LNCAP (cell line): ENCODE measurements around the gene GPR37L1.

Experiments used
- TF ChIP-seq, protein P1 (sequence below): fragments of 450-650 bp; IDR thresholded peaks from 2 replicates; pipeline ENCODE4 v1.5.1; 2017; ENCODE audit warnings: mild to moderate bottlenecking

Gene GPR37L1

DNA sequence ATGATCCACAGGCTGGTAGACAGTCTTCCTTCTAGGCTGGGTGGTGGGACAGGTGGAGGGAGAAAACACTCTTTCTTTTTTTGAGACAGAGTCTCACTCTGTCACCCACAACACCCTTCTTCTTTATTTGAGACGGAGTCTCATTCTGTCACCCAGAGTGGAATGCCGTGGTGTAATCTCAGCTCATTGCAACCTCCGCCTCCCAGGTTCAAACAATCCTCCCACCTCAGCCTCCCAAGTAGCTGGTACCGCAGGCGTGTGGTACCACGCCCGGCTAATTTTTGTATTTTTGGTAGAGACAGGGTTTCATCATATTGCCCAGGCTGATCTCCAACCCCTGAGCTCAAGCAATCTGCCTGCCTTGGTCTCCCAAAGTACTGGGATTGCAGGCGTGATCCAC is 2.9 kb downstream of the GPR37L1 start:
- TF ChIP-seq, protein P1, sequence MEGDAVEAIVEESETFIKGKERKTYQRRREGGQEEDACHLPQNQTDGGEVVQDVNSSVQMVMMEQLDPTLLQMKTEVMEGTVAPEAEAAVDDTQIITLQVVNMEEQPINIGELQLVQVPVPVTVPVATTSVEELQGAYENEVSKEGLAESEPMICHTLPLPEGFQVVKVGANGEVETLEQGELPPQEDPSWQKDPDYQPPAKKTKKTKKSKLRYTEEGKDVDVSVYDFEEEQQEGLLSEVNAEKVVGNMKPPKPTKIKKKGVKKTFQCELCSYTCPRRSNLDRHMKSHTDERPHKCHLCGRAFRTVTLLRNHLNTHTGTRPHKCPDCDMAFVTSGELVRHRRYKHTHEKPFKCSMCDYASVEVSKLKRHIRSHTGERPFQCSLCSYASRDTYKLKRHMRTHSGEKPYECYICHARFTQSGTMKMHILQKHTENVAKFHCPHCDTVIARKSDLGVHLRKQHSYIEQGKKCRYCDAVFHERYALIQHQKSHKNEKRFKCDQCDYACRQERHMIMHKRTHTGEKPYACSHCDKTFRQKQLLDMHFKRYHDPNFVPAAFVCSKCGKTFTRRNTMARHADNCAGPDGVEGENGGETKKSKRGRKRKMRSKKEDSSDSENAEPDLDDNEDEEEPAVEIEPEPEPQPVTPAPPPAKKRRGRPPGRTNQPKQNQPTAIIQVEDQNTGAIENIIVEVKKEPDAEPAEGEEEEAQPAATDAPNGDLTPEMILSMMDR: no peak

GRCh38 chr1:202126426-202126825 is 3.7 kb downstream of the GPR37L1 start:
- TF ChIP-seq, protein P1: no peak

DNA sequence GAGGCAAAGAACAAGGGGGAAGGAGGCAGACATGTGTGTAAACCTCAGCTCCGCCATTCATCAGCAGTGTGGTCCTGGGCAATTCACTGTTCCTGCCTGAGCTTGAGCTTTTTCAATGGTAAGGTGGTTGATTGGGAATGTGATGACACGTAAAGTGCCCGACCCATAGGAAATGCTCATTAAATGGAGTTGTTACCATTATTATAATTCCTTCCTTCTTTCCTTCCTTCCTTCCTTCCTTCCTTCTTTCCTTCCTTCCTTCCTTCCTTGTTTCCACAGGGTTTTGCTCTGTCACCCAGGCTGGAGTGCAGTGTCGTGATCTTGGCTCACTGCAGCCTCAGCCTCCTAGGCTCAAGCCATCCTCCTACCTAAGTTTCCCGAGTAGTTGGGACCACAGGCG is 4.3 kb downstream of the GPR37L1 start:
- TF ChIP-seq, protein P1: no peak

DNA sequence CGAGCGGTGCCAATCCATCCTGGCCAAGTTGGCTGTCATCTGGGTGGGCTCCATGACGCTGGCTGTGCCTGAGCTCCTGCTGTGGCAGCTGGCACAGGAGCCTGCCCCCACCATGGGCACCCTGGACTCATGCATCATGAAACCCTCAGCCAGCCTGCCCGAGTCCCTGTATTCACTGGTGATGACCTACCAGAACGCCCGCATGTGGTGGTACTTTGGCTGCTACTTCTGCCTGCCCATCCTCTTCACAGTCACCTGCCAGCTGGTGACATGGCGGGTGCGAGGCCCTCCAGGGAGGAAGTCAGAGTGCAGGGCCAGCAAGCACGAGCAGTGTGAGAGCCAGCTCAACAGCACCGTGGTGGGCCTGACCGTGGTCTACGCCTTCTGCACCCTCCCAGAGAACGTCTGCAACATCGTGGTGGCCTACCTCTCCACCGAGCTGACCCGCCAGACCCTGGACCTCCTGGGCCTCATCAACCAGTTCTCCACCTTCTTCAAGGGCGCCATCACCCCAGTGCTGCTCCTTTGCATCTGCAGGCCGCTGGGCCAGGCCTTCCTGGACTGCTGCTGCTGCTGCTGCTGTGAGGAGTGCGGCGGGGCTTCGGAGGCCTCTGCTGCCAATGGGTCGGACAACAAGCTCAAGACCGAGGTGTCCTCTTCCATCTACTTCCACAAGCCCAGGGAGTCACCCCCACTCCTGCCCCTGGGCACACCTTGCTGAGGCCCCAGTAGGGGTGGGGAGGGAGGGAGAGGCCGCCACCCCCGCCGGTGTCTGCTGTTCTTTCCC is 5.3 kb downstream of the GPR37L1 start:
- TF ChIP-seq, protein P1: no peak

GRCh38 chr1:202129453-202130296 is 7.0 kb downstream of the GPR37L1 start:
- TF ChIP-seq, protein P1: no peak

DNA sequence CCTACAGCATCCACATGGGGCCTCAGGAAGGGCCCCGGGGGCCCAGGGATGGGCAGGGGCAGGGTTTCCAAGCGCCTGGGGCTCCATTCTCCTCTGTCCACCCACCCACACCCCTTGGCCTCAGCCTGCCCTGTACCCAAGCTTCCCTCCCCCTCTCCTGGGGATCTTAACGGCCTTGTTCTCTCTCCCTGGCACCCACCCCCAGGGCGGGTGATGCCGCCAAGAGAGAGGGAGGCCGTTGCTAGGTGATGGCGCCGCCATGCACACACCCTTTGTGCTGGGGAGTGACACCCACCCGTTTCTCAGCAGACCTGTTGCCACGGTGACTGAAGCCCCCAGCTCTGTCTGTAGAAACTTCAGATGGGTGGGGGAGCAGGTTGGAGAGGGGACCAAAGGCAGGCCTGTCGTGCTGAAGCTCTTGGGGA is 7.6 kb downstream of the GPR37L1 start:
- TF ChIP-seq, protein P1: no peak

DNA sequence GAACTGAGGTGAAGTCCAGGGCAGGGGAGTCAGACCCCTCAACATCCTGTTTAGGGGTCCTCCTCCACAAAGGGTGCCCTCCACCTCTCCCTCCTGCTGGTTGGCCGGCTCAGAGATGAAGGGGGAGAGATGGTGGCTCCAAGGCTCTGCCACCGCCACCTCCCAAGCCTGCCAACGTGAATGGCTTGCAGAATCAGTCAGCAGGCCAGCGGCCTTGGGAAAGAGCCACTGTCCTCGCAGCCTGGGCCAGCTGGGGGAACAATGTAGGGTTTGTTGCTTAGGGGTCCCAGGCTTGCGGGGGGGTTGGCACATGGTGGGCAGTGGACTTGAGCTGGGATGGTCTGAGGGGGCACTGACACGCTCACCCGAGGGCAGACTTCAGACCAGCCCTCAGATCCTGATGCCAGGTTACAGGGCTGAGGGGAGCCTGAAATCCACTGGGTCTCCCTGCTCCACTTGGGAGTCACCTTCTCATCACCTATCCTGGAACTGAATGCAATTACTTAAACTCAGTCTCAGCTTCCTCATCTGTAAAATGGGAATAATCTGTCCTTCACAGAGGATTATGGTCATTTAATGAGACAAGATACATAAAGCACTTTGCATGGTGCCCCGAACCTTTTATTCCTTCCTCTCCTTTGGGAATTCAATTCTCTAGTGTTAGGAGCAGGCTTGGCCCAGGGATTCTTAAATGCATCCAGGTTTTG is 8.3 kb downstream of the GPR37L1 start:
- TF ChIP-seq, protein P1: no peak
